ENCODE results near the gene IGFBP5.

The IGFBP5 gene

DNA sequence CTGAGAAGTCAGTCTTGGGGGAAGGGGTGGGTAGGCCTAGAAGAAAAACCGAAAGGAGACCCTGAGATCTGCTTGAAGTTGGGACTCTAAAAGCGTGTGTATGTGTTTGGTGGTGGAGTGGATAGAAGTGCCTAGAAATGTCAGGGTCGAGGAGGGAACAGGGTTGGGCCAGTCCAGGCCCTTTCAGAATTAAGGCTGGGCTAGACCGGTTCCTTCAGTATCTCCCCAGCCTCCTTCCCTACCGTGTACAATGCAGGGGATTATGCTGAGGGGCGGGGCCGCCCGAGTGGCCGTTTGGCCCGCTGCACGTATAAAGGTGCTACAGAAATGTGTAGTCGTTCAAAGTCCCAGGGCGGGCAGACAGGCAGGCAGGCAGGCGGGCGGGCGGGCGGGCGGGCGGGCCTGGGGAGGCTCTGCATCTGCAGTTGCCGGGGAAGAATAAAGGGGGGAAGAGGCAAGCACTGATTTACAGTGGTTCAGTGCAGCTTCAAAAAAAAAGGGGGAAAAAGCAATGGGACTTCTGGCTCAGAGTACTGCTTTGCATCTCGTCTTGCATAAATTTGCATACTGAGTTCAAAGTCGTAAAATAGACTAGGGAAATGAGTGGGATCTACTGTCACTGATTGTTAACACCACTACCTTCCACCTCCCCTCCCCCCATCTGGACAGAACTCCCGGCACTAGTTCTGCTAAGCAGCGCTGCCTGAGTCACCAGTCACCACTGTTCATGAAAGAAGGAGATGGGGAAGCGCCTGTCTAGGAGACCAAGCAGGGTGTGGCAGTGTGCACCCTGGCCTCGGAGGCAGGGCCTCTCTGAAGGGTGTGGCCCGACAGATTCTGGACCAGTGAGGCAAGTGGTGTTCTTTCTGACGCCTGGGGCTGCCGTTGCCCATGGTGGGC lies 58.5 kb downstream of the IGFBP5 start:
- Histone ChIP-seq H3K27ac (ENCODE audit: low read depth, low read length) (no peak overlapping the region), H4K20me1 (ENCODE audit: low read depth, low read length) (no peaks in the 10 kb centered on the region), H3K27me3 (ENCODE audit: low read length) (no peaks in the 10 kb centered on the region)

DNA sequence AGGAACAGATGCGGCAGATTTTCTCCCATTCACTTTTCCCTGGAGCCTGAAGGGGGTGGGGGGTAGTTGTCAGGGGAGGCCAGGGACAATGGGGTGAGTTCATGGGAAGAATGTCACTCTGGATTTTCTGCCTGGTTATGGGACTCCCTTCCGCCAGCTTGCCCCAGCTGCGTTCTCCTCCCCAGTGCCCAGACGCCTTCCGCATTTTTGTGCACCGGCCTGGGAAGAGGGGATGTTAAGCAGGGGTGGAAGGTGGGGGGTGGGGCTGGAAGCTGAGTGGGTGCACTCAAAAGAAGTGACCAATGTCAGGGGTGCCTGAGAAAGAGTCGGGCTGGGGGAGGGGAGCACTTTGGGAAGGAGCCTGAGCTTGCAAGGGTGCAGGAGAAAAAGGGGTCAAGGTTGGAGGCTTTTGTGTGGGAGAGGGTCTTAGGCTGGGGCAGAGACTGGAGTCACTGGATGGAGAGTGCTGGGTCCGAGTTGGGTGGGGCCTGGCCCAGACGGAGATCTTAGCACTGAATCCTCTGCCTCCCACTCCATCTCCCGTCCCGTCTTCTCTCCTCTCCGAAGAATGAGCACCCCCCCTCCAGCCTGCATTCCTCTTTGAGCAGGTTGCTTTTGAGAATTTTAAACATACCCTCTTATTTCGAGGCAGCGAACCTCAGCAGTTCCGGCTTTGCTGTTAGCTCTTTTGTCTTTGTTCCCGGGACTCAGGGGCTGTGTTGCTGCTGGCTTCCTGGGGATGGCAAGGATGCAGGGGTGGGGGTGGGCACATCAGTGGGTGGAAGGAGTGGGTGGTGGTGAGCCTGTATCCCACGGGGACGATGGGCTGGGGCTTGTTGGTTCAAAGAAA lies 59.4 kb downstream of the IGFBP5 start:
- Histone ChIP-seq H3K9me3 (ENCODE audit: insufficient read depth, low read length) (no peaks in the 10 kb centered on the region), H3K27ac (ENCODE audit: low read depth, low read length) (no peak overlapping the region), H4K20me1 (ENCODE audit: low read depth, low read length) (no peaks in the 10 kb centered on the region), H3K36me3 (ENCODE audit: low read length) (no peaks in the 10 kb centered on the region), H2AFZ (ENCODE audit: low read depth, low read length, severe bottlenecking) (no peak overlapping the region), H3F3A (ENCODE audit: insufficient read depth) (no peaks in the 10 kb centered on the region), H3K9ac (ENCODE audit: low read length) (no peak overlapping the region), H3K4me2 (ENCODE audit: low read depth, low read length, poor library complexity, severe bottlenecking) (no peak overlapping the region), H3K4me3 (ENCODE audit: insufficient read depth, low read length, poor library complexity, severe bottlenecking) (no peak overlapping the region), H3K27me3 (ENCODE audit: low read length) (no peaks in the 10 kb centered on the region), H3K79me2 (ENCODE audit: insufficient read depth, low read length) (no peaks in the 10 kb centered on the region), H3K9me2 (replicated peaks; ENCODE audit: insufficient read depth, low read length) (no peaks in the 10 kb centered on the region)
- no peak for TF ChIP-seq EZH2phosphoT487 (conservative IDR thresholded peaks at IDR 0.05; ENCODE audit: low read length)
- TF ChIP-seq, protein P1, sequence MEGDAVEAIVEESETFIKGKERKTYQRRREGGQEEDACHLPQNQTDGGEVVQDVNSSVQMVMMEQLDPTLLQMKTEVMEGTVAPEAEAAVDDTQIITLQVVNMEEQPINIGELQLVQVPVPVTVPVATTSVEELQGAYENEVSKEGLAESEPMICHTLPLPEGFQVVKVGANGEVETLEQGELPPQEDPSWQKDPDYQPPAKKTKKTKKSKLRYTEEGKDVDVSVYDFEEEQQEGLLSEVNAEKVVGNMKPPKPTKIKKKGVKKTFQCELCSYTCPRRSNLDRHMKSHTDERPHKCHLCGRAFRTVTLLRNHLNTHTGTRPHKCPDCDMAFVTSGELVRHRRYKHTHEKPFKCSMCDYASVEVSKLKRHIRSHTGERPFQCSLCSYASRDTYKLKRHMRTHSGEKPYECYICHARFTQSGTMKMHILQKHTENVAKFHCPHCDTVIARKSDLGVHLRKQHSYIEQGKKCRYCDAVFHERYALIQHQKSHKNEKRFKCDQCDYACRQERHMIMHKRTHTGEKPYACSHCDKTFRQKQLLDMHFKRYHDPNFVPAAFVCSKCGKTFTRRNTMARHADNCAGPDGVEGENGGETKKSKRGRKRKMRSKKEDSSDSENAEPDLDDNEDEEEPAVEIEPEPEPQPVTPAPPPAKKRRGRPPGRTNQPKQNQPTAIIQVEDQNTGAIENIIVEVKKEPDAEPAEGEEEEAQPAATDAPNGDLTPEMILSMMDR (IDR thresholded peaks at IDR 0.05; ENCODE audit: insufficient read depth, low read length, poor library complexity, severe bottlenecking), result no peak

More for the DNA sequence above, 58.5 kb downstream of the IGFBP5 start:
- Histone ChIP-seq H3K9me2 (replicated peaks; ENCODE audit: insufficient read depth, low read length) (no peaks in the 10 kb centered on the region), H3K36me3 (ENCODE audit: low read length) (no peaks in the 10 kb centered on the region), H3K9ac (ENCODE audit: low read length) (no peak overlapping the region), H2AFZ (ENCODE audit: low read depth, low read length, severe bottlenecking) (no peak overlapping the region), H3K4me3 (ENCODE audit: insufficient read depth, low read length, poor library complexity, severe bottlenecking) (no peak overlapping the region), H3K9me3 (ENCODE audit: insufficient read depth, low read length) (no peaks in the 10 kb centered on the region), H3K4me2 (ENCODE audit: low read depth, low read length, poor library complexity, severe bottlenecking) (no peak overlapping the region), H3F3A (ENCODE audit: insufficient read depth) (no peaks in the 10 kb centered on the region), H3K79me2 (ENCODE audit: insufficient read depth, low read length) (no peaks in the 10 kb centered on the region)
- TF ChIP-seq EZH2phosphoT487 (conservative IDR thresholded peaks at IDR 0.05; ENCODE audit: low read length), result no peak
- TF ChIP-seq, protein P1 (IDR thresholded peaks at IDR 0.05; ENCODE audit: insufficient read depth, low read length, poor library complexity, severe bottlenecking), result no peak

DNA sequence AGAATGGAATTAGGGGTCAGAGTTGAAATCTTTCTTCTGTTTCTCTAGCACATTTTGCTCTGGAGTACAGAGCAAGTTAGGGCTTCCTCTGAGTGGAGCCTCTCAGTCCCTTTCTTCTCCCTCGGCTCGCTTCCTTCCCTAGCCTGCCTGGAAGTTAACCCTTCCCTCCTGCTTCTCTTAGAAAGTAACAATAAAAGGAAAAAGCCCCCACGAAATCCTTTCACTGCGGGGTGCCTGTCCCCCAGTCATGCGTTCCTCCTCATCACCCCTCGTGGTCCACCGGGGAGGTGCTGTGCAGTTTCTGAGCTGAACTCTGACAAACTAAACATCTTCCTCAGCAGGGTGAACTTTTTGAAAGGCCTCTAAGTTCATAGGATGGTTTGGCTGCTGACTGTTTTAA lies 60.2 kb downstream of the IGFBP5 start:
- H3K9me3 ChIP-seq (ENCODE audit: insufficient read depth, low read length), result no peaks in the 10 kb centered on the region
- no peaks in the 10 kb centered on the region for H4K20me1 ChIP-seq (ENCODE audit: low read depth, low read length)
- H3K27me3 ChIP-seq (ENCODE audit: low read length), result no peaks in the 10 kb centered on the region
- H3K36me3 ChIP-seq (ENCODE audit: low read length), result no peaks in the 10 kb centered on the region
- H3K9me2 ChIP-seq (replicated peaks; ENCODE audit: insufficient read depth, low read length), result no peaks in the 10 kb centered on the region
- H3K27ac ChIP-seq (ENCODE audit: low read depth, low read length), result no peak overlapping the region
- no peaks in the 10 kb centered on the region for H3F3A ChIP-seq (ENCODE audit: insufficient read depth)
- no peak overlapping the region for H2AFZ ChIP-seq (ENCODE audit: low read depth, low read length, severe bottlenecking)
- no peaks in the 10 kb centered on the region for H3K79me2 ChIP-seq (ENCODE audit: insufficient read depth, low read length)
- TF ChIP-seq, protein P1 (IDR thresholded peaks at IDR 0.05; ENCODE audit: insufficient read depth, low read length, poor library complexity, severe bottlenecking), result no peak
- no peak for TF ChIP-seq EZH2phosphoT487 (conservative IDR thresholded peaks at IDR 0.05; ENCODE audit: low read length)
- no peak overlapping the region for H3K4me3 ChIP-seq (ENCODE audit: insufficient read depth, low read length, poor library complexity, severe bottlenecking)
- H3K4me2 ChIP-seq (ENCODE audit: low read depth, low read length, poor library complexity, severe bottlenecking), result no peak overlapping the region
- H3K9ac ChIP-seq (ENCODE audit: low read length), result no peak overlapping the region
